Ureter (tissue), 1 donor: Measurements from ENCODE around the gene AIFM3. TPM values are rescaled to one million over a fixed set of nuclear protein-coding genes. Genes with fewer than 3 reads are reported as not detected.
"Not testable (repeated sequence)": the region's sequence is repeated elsewhere in the genome, so short reads cannot be mapped to it uniquely, and the experiment has no call there.

ENCODE experiments used
- DNase-seq: peaks from one replicate; pipeline ENCODE4 v3.0.0-alpha.2; 2020; ENCODE audit warnings: low spot score
- total RNA-seq: library from RNA; stranded (reverse); gene quantifications from one replicate; pipeline ENCODE4 v1.2.4, GENCODE V29; 2023
- donor health status: DM: yes; HTN: yes; CAD: no.

The AIFM3 gene
- total RNA-seq, 1 donor from 2014 or later = 15.4 TPM

- DNase-seq = no peak
Observed at GRCh38 chr22:21000987-21001600, 34.0 kb downstream of the AIFM3 start.

GRCh38 chr22:21001601-21002325 lies 34.7 kb downstream of the AIFM3 start, which contains the start of gene THAP7:
TSS of gene THAP7 (minus strand) at chr22:21002118. CDS start at chr22:21001911, 207 bp downstream.
- DNase-seq = peak; percentile 97

- no peak for DNase-seq
Observed at GRCh38 chr22:21003782-21004181, 36.7 kb downstream of the AIFM3 start.

- DNase-seq = not testable (repeated sequence)
Observed at GRCh38 chr22:21009208-21009607, 42.2 kb downstream of the AIFM3 start.

GRCh38 chr22:21009638-21010425 lies 42.8 kb downstream of the AIFM3 start:
- no peak for DNase-seq

- DNase-seq = no peak
Observed at GRCh38 chr22:21010426-21011113, 43.5 kb downstream of the AIFM3 start.

- no peak for DNase-seq
Observed at GRCh38 chr22:21012446-21013407, 45.7 kb downstream of the AIFM3 start.

- DNase-seq = no peak
Observed at GRCh38 chr22:21013657-21014201, 46.7 kb downstream of the AIFM3 start.

- peak; percentile 84 for DNase-seq
Observed at GRCh38 chr22:21014202-21014725, 47.2 kb downstream of the AIFM3 start.

GRCh38 chr22:21014726-21015465 lies 47.8 kb downstream of the AIFM3 start, which contains the start of gene P2RX6:
TSS of gene P2RX6 (plus strand) at chr22:21015165. CDS start at chr22:21015175, 10 bp downstream.
- no peak for DNase-seq

- DNase-seq = no peak
Observed at GRCh38 chr22:21015466-21016006, 48.5 kb downstream of the AIFM3 start.

- DNase-seq = no peak
Observed at GRCh38 chr22:21016644-21017420, 49.8 kb downstream of the AIFM3 start.

- no peak for DNase-seq
Observed at GRCh38 chr22:21018314-21018713, 51.3 kb downstream of the AIFM3 start.

GRCh38 chr22:21020802-21021429 lies 53.9 kb downstream of the AIFM3 start:
- DNase-seq = no peak

GRCh38 chr22:21022507-21022906 lies 55.5 kb downstream of the AIFM3 start:
- DNase-seq = no peak

- no peak for DNase-seq
Observed at GRCh38 chr22:21022955-21023614, 56.0 kb downstream of the AIFM3 start.

GRCh38 chr22:21025266-21025665 lies 58.2 kb downstream of the AIFM3 start:
- peak; percentile 76 for DNase-seq
